ENCODE data around the gene MIDN. TPM values are rescaled to one million over a fixed set of nuclear protein-coding genes. Genes with fewer than 3 reads are reported as not detected.

Gene MIDN
- total and polyA plus RNA-seq, 3 experiments from 2014 or later = 14.6 to 45.3 (median 39.8) TPM

GRCh38 chr19:1266916-1267476 lies 18.6 kb downstream of the MIDN start:
- H3K27me3 ChIP-seq (ENCODE audit: insufficient read depth, low read length, poor library complexity, severe bottlenecking) = no peaks in the 10 kb centered on the region
- CTCF ChIA-PET = interaction anchor here (0.8 to 10.3 kb wide), 15 partner anchors 8 to 359 kb away, joined by 3 to 484 read pairs (median 4); partner anchors contain the start of genes ATP5F1D, CNN2, FAM174C and NDUFS7
- H3K27ac ChIP-seq (ENCODE audit: low read depth, low read length) = peak overlapping the region; percentile 73
- peak overlapping the region in 5 of 8 donors; percentile 81 to 98 (median 88) for H3K27ac Mint-ChIP-seq
- H3K4me3 ChIP-seq (ENCODE audit: low read length) = peak overlapping the region; percentile 62
- H3K27me3 Mint-ChIP-seq = peaks cover 0 to 8% of the 10 kb centered on the region in 2 donors
- peaks cover 13% of the 10 kb centered on the region for H3K36me3 ChIP-seq (ENCODE audit: insufficient read depth, low read length)
- DNase-seq = peak; percentile 61 to 75 (median 71)
- POLR2A ChIA-PET = interaction anchor here (0.9 to 5.0 kb wide), 8 partner anchors 8 to 199 kb away, joined by 3 to 280 read pairs (median 8); partner anchors contain the start of genes ATP5F1D and FAM174C
- no peaks in the 10 kb centered on the region for H3K9me3 ChIP-seq (ENCODE audit: low read length)
- peaks cover 3 to 24% (median 3%) of the 10 kb centered on the region in 3 donors for H3K36me3 Mint-ChIP-seq
- no peaks in the 10 kb centered on the region for H3K9me3 Mint-ChIP-seq
- peaks cover 64% of the 10 kb centered on the region for H3K4me1 ChIP-seq (ENCODE audit: insufficient read depth, low read length)
- H3K4me1 Mint-ChIP-seq = peaks cover 45 to 76% (median 48%) of the 10 kb centered on the region in 3 donors
- H3K4me3 Mint-ChIP-seq = peak overlapping the region; percentile 22 to 88 (median 62)

- Histone ChIP-seq H3K9me3 (ENCODE audit: low read length) (no peaks in the 10 kb centered on the region), H3K4me1 (ENCODE audit: insufficient read depth, low read length) (peaks cover 64% of the 10 kb centered on the region), H3K27me3 (ENCODE audit: insufficient read depth, low read length, poor library complexity, severe bottlenecking) (no peaks in the 10 kb centered on the region), H3K36me3 (ENCODE audit: insufficient read depth, low read length) (peaks cover 19% of the 10 kb centered on the region), H3K4me3 (ENCODE audit: low read length) (peak overlapping the region; percentile 37), H3K27ac (ENCODE audit: low read depth, low read length) (no peak overlapping the region)
- H3K36me3 Mint-ChIP-seq = peaks cover 3 to 30% (median 6%) of the 10 kb centered on the region in 3 donors
- H3K4me1 Mint-ChIP-seq = peaks cover 50 to 78% (median 51%) of the 10 kb centered on the region in 3 donors
- CTCF ChIA-PET = interaction anchor here (1.4 to 10.3 kb wide), 4 partner anchors 13 to 245 kb away, joined by 3 to 484 read pairs (median 54); partner anchors contain the start of gene ATP5F1D
- peak overlapping the region in 7 of 8 donors; percentile 29 to 98 (median 88) for H3K27ac Mint-ChIP-seq
- DNase-seq = peak in 2 of 5 donors; percentile 32 to 75
- H3K9me3 Mint-ChIP-seq = no peaks in the 10 kb centered on the region
- H3K4me3 Mint-ChIP-seq = peak overlapping the region; percentile 22 to 88 (median 62)
- POLR2A ChIA-PET = interaction anchor here (5.0 kb wide), 1 partner anchor 23 kb away, joined by 280 read pairs; no protein-coding TSS in a partner anchor
- H3K27me3 Mint-ChIP-seq = peaks cover 0 to 8% of the 10 kb centered on the region in 2 donors
Observed at GRCh38 chr19:1267477-1268225, 19.3 kb downstream of the MIDN start.

- Mint-ChIP-seq H3K4me1 (peaks cover 51 to 78% (median 52%) of the 10 kb centered on the region in 3 donors), H3K4me3 (peak overlapping the region; percentile 74 to 92 (median 81)), H3K9me3 (no peaks in the 10 kb centered on the region), H3K36me3 (peaks cover 8 to 37% (median 11%) of the 10 kb centered on the region in 3 donors), H3K27ac (peak overlapping the region; percentile 89 to 98 (median 94)), H3K27me3 (peaks cover 0 to 8% of the 10 kb centered on the region in 2 donors)
- no peak overlapping the region for H3K27ac ChIP-seq (ENCODE audit: low read depth, low read length)
- H3K4me3 ChIP-seq (ENCODE audit: low read length) = no peak overlapping the region
- H3K27me3 ChIP-seq (ENCODE audit: insufficient read depth, low read length, poor library complexity, severe bottlenecking) = no peaks in the 10 kb centered on the region
- ChIA-PET CTCF (interaction anchor here (0.7 to 10.3 kb wide), 8 partner anchors 9 to 104 kb away, joined by 3 to 484 read pairs (median 4); partner anchors contain the start of gene ATP5F1D), POLR2A (interaction anchor here (0.5 to 5.0 kb wide), 47 partner anchors 9 to 1208 kb away, joined by 3 to 280 read pairs (median 4); partner anchors contain the start of genes ABCA7, ARHGAP45, ATP5F1D and CBARP)
- H3K4me1 ChIP-seq (ENCODE audit: insufficient read depth, low read length) = peaks cover 69% of the 10 kb centered on the region
- H3K9me3 ChIP-seq (ENCODE audit: low read length) = no peaks in the 10 kb centered on the region
- peak in 1 of 5 donors; percentile 63 for DNase-seq
- H3K36me3 ChIP-seq (ENCODE audit: insufficient read depth, low read length) = peaks cover 27% of the 10 kb centered on the region
Observed at GRCh38 chr19:1268226-1269064, 20.1 kb downstream of the MIDN start.

DNA sequence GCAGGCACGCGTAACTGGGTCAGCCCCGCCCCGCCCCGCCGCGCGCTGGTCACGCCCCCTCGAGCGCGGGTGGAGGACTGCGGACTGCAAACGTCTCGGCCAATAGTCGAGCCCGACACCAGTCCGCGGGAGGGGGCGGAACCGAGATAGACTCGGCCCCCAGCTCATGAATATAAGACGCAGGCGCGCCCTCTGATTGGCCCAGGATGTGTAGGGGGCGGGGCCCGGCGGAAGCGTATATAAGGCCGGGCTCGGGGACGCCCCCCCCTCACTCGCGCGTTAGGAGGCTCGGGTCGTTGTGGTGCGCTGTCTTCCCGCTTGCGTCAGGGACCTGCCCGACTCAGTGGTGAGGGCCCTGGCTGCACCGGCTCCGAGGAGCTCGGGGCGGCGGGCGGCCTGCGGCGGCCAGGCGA lies 20.7 kb downstream of the MIDN start, which contains the start of gene CIRBP:
Gene CIRBP (plus strand): TSS at position 268 of the 413 bp plus-strand sequence. CDS start 1,602 bp downstream, outside the sequence.
- H3K4me1 Mint-ChIP-seq = peaks cover 58 to 83% (median 58%) of the 10 kb centered on the region in 3 donors
- H3K27ac Mint-ChIP-seq = peak within 1 kb of the TSS; percentile 90 to 98 (median 94)
- peaks cover 14 to 44% (median 17%) of the 10 kb centered on the region in 3 donors for H3K36me3 Mint-ChIP-seq
- peaks cover 0 to 10% of the 10 kb centered on the region in 2 donors for H3K27me3 Mint-ChIP-seq
- ChIA-PET POLR2A (interaction anchor here (0.5 to 5.0 kb wide), 48 partner anchors 9 to 1207 kb away, joined by 3 to 280 read pairs (median 4); partner anchors contain the start of genes ABCA7, ARHGAP45, ATP5F1D and CBARP), CTCF (interaction anchor here (0.7 to 10.3 kb wide), 9 partner anchors 9 to 241 kb away, joined by 3 to 484 read pairs (median 4); partner anchors contain the start of gene ATP5F1D)
- Histone ChIP-seq H3K4me1 (ENCODE audit: insufficient read depth, low read length) (peaks cover 75% of the 10 kb centered on the region), H3K36me3 (ENCODE audit: insufficient read depth, low read length) (peaks cover 34% of the 10 kb centered on the region), H3K27ac (ENCODE audit: low read depth, low read length) (peak within 1 kb of the TSS; percentile 90), H3K4me3 (ENCODE audit: low read length) (peak within 1 kb of the TSS; percentile 99), H3K27me3 (ENCODE audit: insufficient read depth, low read length, poor library complexity, severe bottlenecking) (no peaks in the 10 kb centered on the region), H3K9me3 (ENCODE audit: low read length) (no peaks in the 10 kb centered on the region)
- H3K9me3 Mint-ChIP-seq = no peaks in the 10 kb centered on the region
- H3K4me3 Mint-ChIP-seq = peak within 1 kb of the TSS; percentile 86 to 92 (median 87)
- peak; percentile 98 to 100 (median 99) for DNase-seq

DNA sequence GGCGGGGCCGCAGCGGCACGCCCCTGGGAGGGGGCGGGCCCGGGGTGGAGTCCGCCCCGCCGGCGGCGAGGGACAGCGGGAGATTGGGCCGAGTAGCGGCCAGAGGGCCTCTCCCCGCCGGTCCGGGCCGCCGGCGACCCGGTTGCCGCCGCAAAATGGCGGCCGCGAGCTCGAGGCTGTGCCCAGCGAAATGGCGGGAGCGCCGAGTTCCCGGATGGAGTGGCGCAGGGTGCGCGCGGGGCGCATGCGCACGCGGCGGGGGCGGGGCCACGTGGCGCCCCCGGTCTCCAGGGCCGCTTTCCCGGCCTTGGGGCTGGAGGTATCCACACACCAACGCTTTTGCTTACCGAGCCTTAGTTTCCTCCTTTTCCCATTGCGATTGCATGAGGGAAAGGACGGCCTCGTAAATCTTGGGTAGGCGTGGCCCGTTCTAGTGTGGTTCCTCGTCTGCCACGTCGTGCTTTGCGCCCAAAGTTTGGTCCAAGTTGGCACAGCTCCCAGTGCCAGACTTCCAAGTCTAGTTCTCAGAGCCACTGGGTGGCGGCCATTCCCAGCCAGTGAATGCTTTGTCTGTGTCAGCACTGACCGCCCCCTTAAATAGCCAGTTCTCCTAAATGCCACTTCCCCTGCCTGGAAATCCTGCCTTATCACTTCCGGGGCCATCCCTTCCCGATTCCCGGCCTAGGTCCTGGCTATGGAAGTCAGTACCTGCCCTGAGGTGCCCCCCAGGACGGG lies 21.3 kb downstream of the MIDN start:
- peaks cover 14 to 47% (median 17%) of the 10 kb centered on the region in 3 donors for H3K36me3 Mint-ChIP-seq
- peaks cover 57 to 81% (median 58%) of the 10 kb centered on the region in 3 donors for H3K4me1 Mint-ChIP-seq
- peaks cover 80% of the 10 kb centered on the region for H3K4me1 ChIP-seq (ENCODE audit: insufficient read depth, low read length)

DNA sequence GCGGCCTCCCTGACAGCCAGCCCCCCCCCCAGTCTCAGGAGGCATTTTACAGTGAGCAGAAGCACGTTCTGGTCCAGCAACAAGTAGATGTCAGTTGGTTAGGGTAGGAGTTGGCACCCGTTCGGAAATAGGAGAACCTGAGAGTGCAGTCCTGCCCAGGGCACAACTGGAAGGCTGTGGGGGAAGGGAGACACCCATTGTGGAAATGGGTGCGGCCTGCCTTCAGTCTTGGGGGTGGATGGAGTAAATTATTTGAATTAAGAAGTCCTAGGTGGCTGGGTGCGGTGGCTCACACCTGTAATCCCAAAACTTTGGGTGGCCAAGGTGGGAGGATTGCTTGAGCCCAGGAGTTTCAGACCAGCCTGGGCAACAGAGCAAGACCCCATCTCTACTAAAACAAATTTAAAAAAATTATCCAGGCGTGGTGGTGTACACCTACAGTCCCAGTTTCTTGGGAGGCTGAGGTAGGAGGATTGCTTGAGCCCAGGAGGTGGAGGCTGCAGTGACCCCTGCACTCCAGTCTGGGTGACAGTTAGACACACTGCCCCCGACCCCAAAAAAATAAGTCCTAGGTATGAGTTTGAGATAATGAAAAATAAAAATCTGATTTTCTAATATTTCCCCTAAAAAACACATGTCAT lies 21.9 kb downstream of the MIDN start:
- H3K27me3 ChIP-seq (ENCODE audit: insufficient read depth, low read length, poor library complexity, severe bottlenecking) = no peaks in the 10 kb centered on the region
- no peaks in the 10 kb centered on the region for H3K9me3 Mint-ChIP-seq
- peaks cover 42% of the 10 kb centered on the region for H3K36me3 ChIP-seq (ENCODE audit: insufficient read depth, low read length)
- H3K27ac Mint-ChIP-seq = peak overlapping the region; percentile 86 to 98 (median 92)
- H3K9me3 ChIP-seq (ENCODE audit: low read length) = no peaks in the 10 kb centered on the region
- peaks cover 79% of the 10 kb centered on the region for H3K4me1 ChIP-seq (ENCODE audit: insufficient read depth, low read length)
- peak overlapping the region; percentile 90 for H3K27ac ChIP-seq (ENCODE audit: low read depth, low read length)
- H3K4me3 ChIP-seq (ENCODE audit: low read length) = peak overlapping the region; percentile 99
- peaks cover 53 to 76% (median 58%) of the 10 kb centered on the region in 3 donors for H3K4me1 Mint-ChIP-seq
- POLR2A ChIA-PET = interaction anchor here (1.0 to 1.7 kb wide), 3 partner anchors 9 to 249 kb away, joined by 4 to 10 read pairs (median 5); partner anchors contain the start of genes RNU6-2 and TMEM259
- H3K36me3 Mint-ChIP-seq = peaks cover 14 to 51% (median 17%) of the 10 kb centered on the region in 3 donors
- no peak for DNase-seq
- peak overlapping the region; percentile 86 to 92 (median 87) for H3K4me3 Mint-ChIP-seq
- CTCF ChIA-PET = interaction anchor here (10.3 kb wide), 1 partner anchor 27 kb away, joined by 484 read pairs; the partner anchor contains the start of gene ATP5F1D
- peaks cover 0 to 10% of the 10 kb centered on the region in 2 donors for H3K27me3 Mint-ChIP-seq

More for the DNA sequence above, 21.3 kb downstream of the MIDN start:
- Mint-ChIP-seq H3K4me3 (peak overlapping the region; percentile 86 to 92 (median 87)), H3K9me3 (no peaks in the 10 kb centered on the region), H3K27me3 (peaks cover 0 to 10% of the 10 kb centered on the region in 2 donors), H3K27ac (peak overlapping the region; percentile 86 to 98 (median 92))
- H3K36me3 ChIP-seq (ENCODE audit: insufficient read depth, low read length) = peaks cover 39% of the 10 kb centered on the region
- peak; percentile 82 to 94 (median 86) for DNase-seq
- peak overlapping the region; percentile 90 for H3K27ac ChIP-seq (ENCODE audit: low read depth, low read length)
- ChIA-PET POLR2A (interaction anchor here (0.6 to 5.0 kb wide), 33 partner anchors 9 to 1206 kb away, joined by 3 to 280 read pairs (median 5); partner anchors contain the start of genes ABCA7, ARHGAP45, ATP5F1D and CBARP), CTCF (interaction anchor here (0.6 to 10.3 kb wide), 9 partner anchors 8 to 242 kb away, joined by 3 to 484 read pairs (median 4); partner anchors contain the start of gene ATP5F1D)
- H3K27me3 ChIP-seq (ENCODE audit: insufficient read depth, low read length, poor library complexity, severe bottlenecking) = no peaks in the 10 kb centered on the region
- no peaks in the 10 kb centered on the region for H3K9me3 ChIP-seq (ENCODE audit: low read length)
- peak overlapping the region; percentile 99 for H3K4me3 ChIP-seq (ENCODE audit: low read length)

All from CD8-positive, alpha-beta memory T cell (primary cell).